ENCODE data around the gene HGF.

The HGF gene

DNA sequence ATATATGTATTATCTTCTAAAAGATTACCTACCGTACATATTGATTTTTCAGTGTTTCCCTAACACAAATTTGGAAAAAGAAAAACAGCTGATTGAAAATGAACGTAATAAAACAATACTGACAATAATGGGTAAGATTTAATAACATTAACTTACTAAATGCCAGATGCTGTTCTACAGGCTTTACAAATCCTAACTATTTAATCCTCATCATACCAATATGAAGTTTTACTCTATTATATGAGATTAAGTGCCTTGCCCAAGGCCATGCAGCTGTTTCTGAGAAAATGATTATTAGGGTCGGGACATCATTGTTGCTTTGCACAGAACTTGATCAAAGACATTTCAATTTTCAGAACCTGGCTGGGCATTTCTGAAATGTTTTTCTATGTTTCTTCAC is 104.6 kb downstream of the HGF start:
- H3K9me2 ChIP-seq (ENCODE audit: low read depth, low read length): no peaks in the 10 kb centered on the region
- H2AFZ ChIP-seq (ENCODE audit: low read length): no peak overlapping the region
- H3K4me3 ChIP-seq (ENCODE audit: low read depth, low read length, poor library complexity, severe bottlenecking): no peak overlapping the region
- TF ChIP-seq EZH2 (IDR thresholded peaks at IDR 0.05; ENCODE audit: borderline replicate concordance, low read length): no peak
- TF ChIP-seq, protein P1, sequence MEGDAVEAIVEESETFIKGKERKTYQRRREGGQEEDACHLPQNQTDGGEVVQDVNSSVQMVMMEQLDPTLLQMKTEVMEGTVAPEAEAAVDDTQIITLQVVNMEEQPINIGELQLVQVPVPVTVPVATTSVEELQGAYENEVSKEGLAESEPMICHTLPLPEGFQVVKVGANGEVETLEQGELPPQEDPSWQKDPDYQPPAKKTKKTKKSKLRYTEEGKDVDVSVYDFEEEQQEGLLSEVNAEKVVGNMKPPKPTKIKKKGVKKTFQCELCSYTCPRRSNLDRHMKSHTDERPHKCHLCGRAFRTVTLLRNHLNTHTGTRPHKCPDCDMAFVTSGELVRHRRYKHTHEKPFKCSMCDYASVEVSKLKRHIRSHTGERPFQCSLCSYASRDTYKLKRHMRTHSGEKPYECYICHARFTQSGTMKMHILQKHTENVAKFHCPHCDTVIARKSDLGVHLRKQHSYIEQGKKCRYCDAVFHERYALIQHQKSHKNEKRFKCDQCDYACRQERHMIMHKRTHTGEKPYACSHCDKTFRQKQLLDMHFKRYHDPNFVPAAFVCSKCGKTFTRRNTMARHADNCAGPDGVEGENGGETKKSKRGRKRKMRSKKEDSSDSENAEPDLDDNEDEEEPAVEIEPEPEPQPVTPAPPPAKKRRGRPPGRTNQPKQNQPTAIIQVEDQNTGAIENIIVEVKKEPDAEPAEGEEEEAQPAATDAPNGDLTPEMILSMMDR (IDR thresholded peaks at IDR 0.05; ENCODE audit: low read length): no peak
- H4K20me1 ChIP-seq (ENCODE audit: insufficient read depth, low read length): no peaks in the 10 kb centered on the region
- H3K36me3 ChIP-seq (ENCODE audit: insufficient read depth, low read length): no peaks in the 10 kb centered on the region
- H3K4me1 ChIP-seq (ENCODE audit: insufficient read depth, low read length, severe bottlenecking): no peaks in the 10 kb centered on the region
- no peak overlapping the region for H3K27ac ChIP-seq (ENCODE audit: low read depth, low read length, poor library complexity, severe bottlenecking)
- H3K27me3 ChIP-seq (ENCODE audit: insufficient read depth, low read length): no peaks in the 10 kb centered on the region
- H3K9me3 ChIP-seq (ENCODE audit: low read length): peaks cover 3% of the 10 kb centered on the region; the same call in 1 of the 2 replicates
- no peaks in the 10 kb centered on the region for H3F3A ChIP-seq (ENCODE audit: insufficient read depth, low read length)
- H3K4me2 ChIP-seq (ENCODE audit: low read length): no peak overlapping the region
- H3K9ac ChIP-seq (ENCODE audit: low read length): no peak overlapping the region
- H3K79me2 ChIP-seq (ENCODE audit: insufficient read depth, low read length): no peaks in the 10 kb centered on the region

DNA sequence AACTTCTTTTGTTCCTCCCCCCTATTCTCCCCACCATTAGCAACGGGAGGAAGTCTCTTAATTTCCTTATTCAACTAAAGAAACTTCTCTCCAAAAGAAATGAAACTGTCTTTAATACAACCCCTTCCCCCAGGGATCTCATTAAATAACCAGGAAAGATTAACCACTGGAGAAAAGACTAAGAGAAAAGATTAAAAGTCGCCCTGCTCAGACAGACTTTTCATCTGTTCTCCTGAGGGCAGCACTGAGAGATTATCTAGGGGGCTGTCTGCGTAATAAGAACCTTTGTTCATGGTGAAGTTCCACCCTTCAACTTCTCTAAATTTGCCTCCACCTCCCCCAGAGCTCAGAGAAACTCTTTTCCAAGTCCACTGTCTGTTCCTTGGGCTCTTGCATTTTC is 105.5 kb downstream of the HGF start:
- TF ChIP-seq EZH2 (IDR thresholded peaks at IDR 0.05; ENCODE audit: borderline replicate concordance, low read length): no peak
- TF ChIP-seq, protein P1 (IDR thresholded peaks at IDR 0.05; ENCODE audit: low read length): no peak
- H3K4me2 ChIP-seq (ENCODE audit: low read length): no peak overlapping the region

DNA sequence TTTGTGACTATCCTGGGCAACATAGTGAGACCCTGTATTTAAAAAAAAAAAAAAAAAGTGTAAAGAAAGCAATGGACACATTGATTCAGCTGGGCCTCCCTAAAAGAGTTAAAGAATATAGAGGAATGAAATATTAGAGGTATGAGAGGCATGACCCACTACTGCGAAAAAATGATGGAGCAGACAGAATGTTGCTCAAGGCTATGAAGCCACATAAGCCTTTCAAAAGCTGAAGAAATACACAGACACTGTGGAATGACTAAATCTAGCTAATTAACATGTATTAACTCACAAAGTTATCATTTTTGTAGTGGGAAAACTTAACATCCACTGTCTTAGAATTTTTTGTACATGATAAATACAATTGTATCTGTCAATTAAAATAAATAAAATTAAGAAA is 107.3 kb downstream of the HGF start:
- H3F3A ChIP-seq (ENCODE audit: insufficient read depth, low read length): no peaks in the 10 kb centered on the region
- H3K9ac ChIP-seq (ENCODE audit: low read length): no peak overlapping the region
- H3K4me1 ChIP-seq (ENCODE audit: insufficient read depth, low read length, severe bottlenecking): no peaks in the 10 kb centered on the region
- H3K4me3 ChIP-seq (ENCODE audit: low read depth, low read length, poor library complexity, severe bottlenecking): no peak overlapping the region
- H3K79me2 ChIP-seq (ENCODE audit: insufficient read depth, low read length): no peaks in the 10 kb centered on the region
- no peak overlapping the region for H3K4me2 ChIP-seq (ENCODE audit: low read length)
- H2AFZ ChIP-seq (ENCODE audit: low read length): no peak overlapping the region
- no peaks in the 10 kb centered on the region for H3K36me3 ChIP-seq (ENCODE audit: insufficient read depth, low read length)
- no peaks in the 10 kb centered on the region for H3K27me3 ChIP-seq (ENCODE audit: insufficient read depth, low read length)
- no peaks in the 10 kb centered on the region for H3K9me2 ChIP-seq (ENCODE audit: low read depth, low read length)
- TF ChIP-seq, protein P1 (IDR thresholded peaks at IDR 0.05; ENCODE audit: low read length): no peak
- TF ChIP-seq EZH2 (IDR thresholded peaks at IDR 0.05; ENCODE audit: borderline replicate concordance, low read length): no peak
- H4K20me1 ChIP-seq (ENCODE audit: insufficient read depth, low read length): no peaks in the 10 kb centered on the region
- no peak overlapping the region for H3K27ac ChIP-seq (ENCODE audit: low read depth, low read length, poor library complexity, severe bottlenecking)
- H3K9me3 ChIP-seq (ENCODE audit: low read length): peaks cover 3% of the 10 kb centered on the region; the same call in 1 of the 2 replicates

More for the DNA sequence above, 105.5 kb downstream of the HGF start:
- H3K79me2 ChIP-seq (ENCODE audit: insufficient read depth, low read length): no peaks in the 10 kb centered on the region
- no peaks in the 10 kb centered on the region for H3K36me3 ChIP-seq (ENCODE audit: insufficient read depth, low read length)
- no peak overlapping the region for H3K4me3 ChIP-seq (ENCODE audit: low read depth, low read length, poor library complexity, severe bottlenecking)
- no peaks in the 10 kb centered on the region for H4K20me1 ChIP-seq (ENCODE audit: insufficient read depth, low read length)
- peaks cover 3% of the 10 kb centered on the region; the same call in 1 of the 2 replicates for H3K9me3 ChIP-seq (ENCODE audit: low read length)
- H3F3A ChIP-seq (ENCODE audit: insufficient read depth, low read length): no peaks in the 10 kb centered on the region
- H3K4me1 ChIP-seq (ENCODE audit: insufficient read depth, low read length, severe bottlenecking): no peaks in the 10 kb centered on the region
- H3K27me3 ChIP-seq (ENCODE audit: insufficient read depth, low read length): no peaks in the 10 kb centered on the region
- no peak overlapping the region for H3K9ac ChIP-seq (ENCODE audit: low read length)
- H2AFZ ChIP-seq (ENCODE audit: low read length): no peak overlapping the region
- H3K27ac ChIP-seq (ENCODE audit: low read depth, low read length, poor library complexity, severe bottlenecking): no peak overlapping the region
- H3K9me2 ChIP-seq (ENCODE audit: low read depth, low read length): no peaks in the 10 kb centered on the region

All from OCI-LY1 (cell line).